Fibroblast of skin of right quadriceps (primary cell): ENCODE data around the gene DYNLT4.
"Not testable (repeated sequence)": the region's sequence is repeated elsewhere in the genome, so short reads cannot be mapped to it uniquely, and the experiment has no call there.

Source experiments
- DNase-seq: peaks from one replicate; pipeline ENCODE4 v3.0.0-alpha.2; 2013

Gene DYNLT4

GRCh38 chr1:44828003-44828651 lies 21.0 kb upstream of the DYNLT4 start:
- DNase-seq = no peak

DNA sequence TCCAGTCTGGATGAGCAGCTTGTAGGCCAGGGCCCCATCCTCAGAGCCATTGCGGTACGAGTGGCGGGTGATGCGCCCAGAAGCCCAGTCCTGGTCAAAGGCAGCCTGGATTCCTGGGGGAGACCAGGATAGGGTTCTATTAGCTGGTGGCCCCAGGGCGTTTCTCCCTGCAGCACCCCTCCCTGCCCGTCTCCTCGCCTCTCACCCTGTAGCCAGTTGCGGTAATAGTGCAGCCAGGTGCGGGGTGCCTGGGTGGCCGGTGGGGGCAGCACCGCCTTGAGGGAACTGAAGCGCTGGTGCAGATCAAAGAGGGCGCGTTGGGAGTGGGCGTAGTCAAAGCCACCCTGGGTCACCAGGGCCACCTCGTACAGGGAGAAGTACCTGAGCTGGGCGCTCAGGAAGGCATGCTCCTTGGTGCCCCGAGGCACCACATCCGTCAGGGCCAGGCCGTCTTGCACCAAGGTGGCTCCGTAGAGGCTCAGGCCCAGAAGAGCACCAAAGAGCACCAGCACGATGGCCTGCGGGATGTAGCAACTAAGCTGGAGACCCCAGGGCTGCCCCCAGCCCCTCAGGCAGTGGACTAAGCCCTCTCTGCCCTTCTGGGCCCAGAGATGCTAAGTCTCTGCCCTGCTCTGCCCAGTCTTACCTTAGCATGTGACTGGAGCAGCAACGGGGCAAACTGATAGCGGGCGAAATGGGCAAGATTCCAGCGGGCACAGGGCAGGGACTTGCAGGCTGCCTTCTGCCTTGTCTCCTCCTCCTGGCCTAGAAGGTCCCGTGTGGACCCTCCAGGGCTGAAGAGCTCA lies 20.2 kb upstream of the DYNLT4 start:
- DNase-seq = no peak

- DNase-seq = no peak
Observed at GRCh38 chr1:44826375-44827196, 19.4 kb upstream of the DYNLT4 start.

DNA sequence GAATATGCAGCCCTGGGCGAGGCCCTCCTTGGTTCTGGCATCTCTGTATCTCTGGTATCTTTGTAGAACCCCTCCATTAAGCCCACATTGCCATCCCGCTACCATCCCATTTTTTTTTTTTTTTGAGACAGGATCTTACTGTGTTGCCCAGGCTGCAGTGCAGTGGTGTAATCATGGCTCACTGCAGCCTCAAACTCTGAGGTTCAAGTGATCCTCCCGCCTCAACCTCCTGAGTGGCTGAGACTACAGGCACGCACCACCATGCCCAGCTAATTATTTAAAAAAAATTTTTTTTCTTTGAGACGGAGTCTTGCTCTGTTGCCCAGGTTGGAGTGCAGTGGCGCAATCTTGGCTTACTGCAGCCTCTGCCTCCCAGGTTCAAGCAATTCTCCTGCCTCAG lies 17.2 kb upstream of the DYNLT4 start:
- not testable (repeated sequence) for DNase-seq

DNA sequence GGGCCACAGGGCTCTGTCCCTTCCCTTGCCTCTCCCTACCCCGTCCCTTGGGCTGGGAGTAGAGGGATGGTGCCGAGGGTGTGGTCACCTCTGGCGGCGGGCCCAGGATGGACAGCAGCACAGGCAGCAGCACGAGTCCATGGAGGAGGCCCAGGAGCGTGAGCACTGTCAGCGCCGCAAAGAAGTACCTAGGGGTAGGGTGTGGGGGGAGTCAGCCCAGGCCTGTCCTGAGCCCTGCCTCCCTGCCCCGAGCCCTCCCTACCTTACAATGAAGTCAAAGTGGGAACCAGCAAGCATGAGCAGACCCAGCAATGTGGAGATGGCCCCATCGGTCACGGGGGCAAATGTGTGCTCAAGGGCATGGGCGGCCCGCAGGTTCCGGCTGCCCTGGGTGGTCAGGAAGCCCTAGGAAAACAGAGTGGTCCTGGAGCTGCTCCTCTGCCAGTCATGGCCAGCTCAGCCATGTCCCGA lies 15.9 kb upstream of the DYNLT4 start:
- no peak for DNase-seq

- no peak for DNase-seq
Observed at GRCh38 chr1:44822131-44822701, 15.1 kb upstream of the DYNLT4 start.

DNA sequence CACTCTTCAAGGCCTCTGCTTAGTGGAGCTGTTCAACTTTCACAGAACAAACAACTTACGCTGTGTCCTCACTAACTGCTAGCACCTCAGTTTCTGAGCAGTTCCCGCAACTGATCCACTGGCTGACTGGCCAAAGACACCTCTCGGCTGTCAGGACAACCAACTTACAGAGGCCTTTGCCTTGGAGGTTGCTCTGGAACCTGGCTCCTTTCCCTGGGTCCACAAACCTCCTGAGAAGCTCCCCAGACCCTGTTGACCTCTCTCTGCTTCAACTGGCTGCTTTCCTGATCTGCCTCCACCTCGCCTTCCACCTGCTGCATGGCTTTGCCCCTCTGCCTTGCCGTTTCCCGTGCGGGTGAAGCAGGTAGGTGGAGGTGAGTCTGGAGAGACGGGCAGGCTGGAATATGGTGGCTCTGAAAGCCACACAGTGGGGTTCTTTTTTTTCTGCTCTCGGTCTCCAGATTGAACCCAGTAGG lies 14.1 kb upstream of the DYNLT4 start:
- DNase-seq = no peak

- DNase-seq = no peak
Observed at GRCh38 chr1:44820328-44821239, 13.4 kb upstream of the DYNLT4 start.

- peak; percentile 98 for DNase-seq
Observed at GRCh38 chr1:44819608-44820327, 12.6 kb upstream of the DYNLT4 start.

DNA sequence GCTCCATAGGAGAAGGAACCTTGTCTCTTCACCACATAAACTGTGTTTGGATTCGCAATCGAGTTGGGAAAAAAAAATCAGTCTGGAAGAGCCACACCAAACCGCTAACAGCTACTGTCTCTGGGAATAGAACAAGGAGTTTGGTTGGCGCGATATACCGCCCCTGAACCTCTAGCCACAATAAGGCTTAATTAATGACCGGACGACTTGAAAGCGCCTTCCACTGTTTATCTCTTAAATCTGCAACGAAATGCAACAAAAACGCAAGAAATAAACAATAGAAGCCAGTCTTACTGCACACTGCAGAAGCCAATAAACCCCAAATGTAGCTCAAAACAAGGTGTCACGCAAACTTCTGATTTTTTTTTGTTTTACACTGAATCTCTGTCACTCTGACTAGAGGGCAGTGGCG lies 12.1 kb upstream of the DYNLT4 start:
- DNase-seq = no peak

DNA sequence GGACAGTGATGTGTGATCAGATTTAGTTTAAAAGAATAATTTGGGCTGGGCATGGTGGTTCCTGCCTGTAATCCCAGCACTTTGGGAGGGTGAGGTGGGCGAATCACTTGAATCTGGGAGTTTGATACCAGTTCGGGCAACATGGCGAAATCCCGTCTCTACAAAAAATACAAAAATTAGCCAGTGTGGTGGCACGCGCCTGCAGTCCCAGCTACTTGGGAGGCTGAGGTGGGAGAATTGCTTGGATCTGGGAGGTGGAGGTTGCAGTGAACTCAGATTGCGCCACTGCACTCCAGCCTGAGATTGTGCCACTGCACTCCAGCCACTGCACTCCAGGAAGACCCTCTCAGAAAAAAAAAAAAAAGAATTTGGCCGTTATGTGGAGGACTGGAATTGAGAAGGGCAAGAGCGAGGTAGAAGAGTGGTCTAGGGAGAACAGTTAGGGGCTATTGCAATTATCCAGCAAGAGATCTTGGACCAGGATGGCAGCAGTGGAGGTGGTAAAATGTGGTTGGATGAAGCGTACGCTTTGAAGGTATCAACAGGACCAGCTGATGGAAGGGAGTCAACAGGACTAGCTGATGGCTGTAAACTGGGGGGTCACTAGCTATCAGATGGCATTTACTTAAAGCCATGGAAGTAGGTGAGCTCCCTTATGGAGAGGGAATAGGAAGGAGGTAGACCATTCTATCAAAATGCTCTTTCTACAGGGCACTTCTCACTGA lies 10.8 kb upstream of the DYNLT4 start:
- no peak for DNase-seq

- DNase-seq = no peak
Observed at GRCh38 chr1:44817307-44817706, 10.2 kb upstream of the DYNLT4 start.

DNA sequence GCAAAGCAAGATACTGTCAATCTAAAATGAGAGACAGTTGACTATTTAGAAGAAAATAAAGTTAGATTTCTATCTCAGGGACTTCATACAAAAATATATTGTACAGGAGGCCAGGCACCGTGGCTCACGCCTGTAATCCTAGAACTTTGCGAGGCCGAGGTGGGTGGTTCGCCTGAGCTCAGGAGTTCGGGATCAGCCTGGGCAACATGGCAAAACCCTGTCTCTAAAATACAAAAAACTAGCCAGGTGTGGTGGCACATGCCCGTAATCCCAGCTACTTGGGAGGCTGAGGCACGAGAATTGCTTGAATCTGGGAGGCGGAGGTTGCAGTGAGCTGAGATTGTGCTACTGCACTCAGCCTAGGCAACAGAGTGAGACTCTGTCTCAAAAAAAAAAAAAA lies 8.8 kb upstream of the DYNLT4 start:
- DNase-seq = not testable (repeated sequence)

- DNase-seq = no peak
Observed at GRCh38 chr1:44812822-44813543, 5.8 kb upstream of the DYNLT4 start.

GRCh38 chr1:44811234-44811633 lies 4.1 kb upstream of the DYNLT4 start:
- DNase-seq = no peak

DNA sequence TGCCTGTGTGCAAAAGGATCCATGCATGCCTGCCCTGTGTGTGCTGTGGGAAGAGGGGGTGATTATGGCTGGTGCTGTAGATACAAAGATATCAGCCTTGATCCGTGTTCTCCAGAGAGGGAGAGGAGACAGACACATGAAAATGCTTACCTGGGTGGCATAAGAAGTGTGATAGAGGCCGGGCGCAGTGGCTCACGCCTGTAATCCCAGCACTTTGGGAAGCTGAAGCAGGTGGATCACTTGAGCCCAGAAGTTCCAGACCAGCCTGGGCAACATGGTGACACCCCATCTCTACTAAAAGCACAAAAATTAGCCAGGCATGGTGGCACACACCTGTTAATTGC lies 3.6 kb upstream of the DYNLT4 start:
- DNase-seq = not testable (repeated sequence)

DNA sequence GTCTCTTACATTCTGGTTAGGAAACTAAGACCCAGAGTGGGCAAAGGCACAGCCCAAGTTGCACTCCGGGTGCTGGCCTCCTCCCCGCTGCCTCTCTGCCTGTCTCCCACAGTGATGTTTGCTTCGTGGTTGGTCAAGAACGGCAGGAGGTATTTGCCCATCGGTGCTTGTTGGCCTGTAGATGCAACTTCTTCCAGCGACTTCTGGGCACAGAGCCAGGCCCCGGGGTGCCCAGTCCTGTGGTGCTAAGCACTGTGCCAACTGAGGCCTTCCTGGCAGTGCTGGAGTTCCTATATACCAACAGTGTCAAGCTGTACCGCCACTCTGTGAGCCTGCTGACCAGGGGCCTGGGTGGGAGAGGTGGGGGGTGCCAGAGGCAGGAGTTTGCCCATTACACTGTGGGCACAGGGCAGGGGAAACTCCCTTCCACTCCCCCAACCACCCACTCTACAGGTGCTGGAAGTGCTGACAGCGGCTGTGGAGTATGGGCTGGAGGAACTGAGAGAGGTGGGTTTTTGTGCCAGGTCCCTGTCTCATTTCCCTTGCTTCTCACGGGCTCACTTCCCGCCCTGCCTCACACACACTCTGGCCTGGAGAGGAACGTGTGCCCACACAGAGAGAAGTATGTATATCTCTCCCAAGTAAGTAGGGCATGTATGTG lies 3.1 kb upstream of the DYNLT4 start:
- DNase-seq = no peak

GRCh38 chr1:44808938-44809917 lies 2.1 kb upstream of the DYNLT4 start:
- DNase-seq = peak; percentile 76
